K562 (cell line): Measurements from ENCODE around the gene INHBC. TPM values are rescaled to one million over a fixed set of nuclear protein-coding genes. Genes with fewer than 3 reads are reported as not detected.

Source experiments
- ADNP ChIP-seq: fragments of 200-800 bp; sonication (Bioruptor generic); IDR thresholded peaks from 2 replicates; pipeline ENCODE4 v1.6.1; 2016; ENCODE audit warnings: missing genetic modification characterization, missing compliant biosample characterization
- BCL6 ChIP-seq: fragments of 250-450 bp; sonication (Bioruptor Pico); IDR thresholded peaks from 2 replicates; pipeline ENCODE4 v1.4.0; 2020
- BMI1 ChIP-seq: fragments of 150-350 bp; IDR thresholded peaks from 2 replicates; pipeline ENCODE4 v1.6.1; 2014; ENCODE audit warnings: low read length
- DACH1 ChIP-seq: fragments of 450-650 bp; IDR thresholded peaks from 2 replicates; pipeline ENCODE4 v1.6.1; 2018; ENCODE audit not compliant: partially characterized antibody
- DPF2 ChIP-seq: fragments of 450-650 bp; IDR thresholded peaks from 2 replicates; pipeline ENCODE4 v1.6.1; 2016
- ETV6 ChIP-seq, 3 experiments: fragments of 150-350 bp in 1 of 3; sonication (generic) in 1 of 3; formaldehyde crosslinking in 1 of 3; IDR thresholded peaks; 2 replicates each; pipeline versions ENCODE4 v1.6.1 to v1.8.0; 2014 to 2022; ENCODE audit warnings: borderline replicate concordance in 2 of 3, low read depth in 2 of 3, antibody characterized with exemption in 1 of 3, low read length in 1 of 3, mild to moderate bottlenecking in 1 of 3, missing genetic modification reagents in 1 of 3
- HMG20B ChIP-seq: fragments of 250-450 bp; sonication (Bioruptor Pico); IDR thresholded peaks from 2 replicates; pipeline ENCODE4 v1.5.0; 2021; ENCODE audit warnings: mild to moderate bottlenecking
- HSF4 ChIP-seq: fragments of 250-450 bp; sonication (Bioruptor Pico); IDR thresholded peaks from 2 replicates; pipeline ENCODE4 v2.1.2; 2022; ENCODE audit warnings: mild to moderate bottlenecking, moderate library complexity, borderline replicate concordance
- JUNB ChIP-seq: fragments of 450-650 bp; formaldehyde crosslinking; conservative IDR thresholded peaks from 2 replicates; pipeline ENCODE4 v1.4.0; 2020; ENCODE audit warnings: mild to moderate bottlenecking
- KLF6 ChIP-seq: fragments of 250-450 bp; sonication (Bioruptor Pico); IDR thresholded peaks from 2 replicates; pipeline ENCODE4 v1.4.0; 2020; ENCODE audit warnings: mild to moderate bottlenecking, moderate library complexity, borderline replicate concordance
- POU5F1 ChIP-seq: fragments of 150-350 bp; IDR thresholded peaks from 2 replicates; pipeline ENCODE4 v1.6.1; 2014; ENCODE audit warnings: borderline replicate concordance, low read length, low read depth, mild to moderate bottlenecking; ENCODE audit not compliant: partially characterized antibody
- RBFOX2 ChIP-seq: fragments of 200-400 bp; formaldehyde crosslinking; IDR thresholded peaks from 2 replicates; pipeline ENCODE4 v1.6.1; 2017; ENCODE audit warnings: low read depth, mild to moderate bottlenecking, low read length, moderate library complexity
- RBM34 ChIP-seq: fragments of 200-400 bp; formaldehyde crosslinking; IDR thresholded peaks from 2 replicates; pipeline ENCODE4 v1.6.1; 2018; ENCODE audit warnings: low read length, borderline replicate concordance; ENCODE audit not compliant: insufficient read depth
- TARDBP ChIP-seq: fragments of 450-650 bp; IDR thresholded peaks from 2 replicates; pipeline ENCODE4 v1.6.1; 2016
- ZBTB7A ChIP-seq: IDR thresholded peaks from 2 replicates; pipeline ENCODE4 v1.6.1; 2011; ENCODE audit warnings: low read depth, mild to moderate bottlenecking, low read length, moderate library complexity, borderline replicate concordance; ENCODE audit not compliant: control insufficient read depth
- ZNF121 ChIP-seq: sonication (generic); formaldehyde crosslinking; conservative IDR thresholded peaks from 2 replicates; pipeline ENCODE4 v1.8.0; 2022; ENCODE audit warnings: missing genetic modification reagents
- ZNF197 ChIP-seq: fragments of 200-800 bp; sonication (Bioruptor generic); IDR thresholded peaks from 2 replicates; pipeline ENCODE4 v1.6.1; 2016; ENCODE audit warnings: low read depth, missing genetic modification characterization, missing compliant biosample characterization
- ZNF3 ChIP-seq: fragments of 250-450 bp; sonication (Bioruptor Pico); IDR thresholded peaks from 2 replicates; pipeline ENCODE4 v1.5.0; 2021; ENCODE audit warnings: mild to moderate bottlenecking, moderate library complexity
- ZNF507 ChIP-seq: conservative IDR thresholded peaks from 2 replicates; pipeline ENCODE4 v1.6.1; 2017; ENCODE audit warnings: missing genetic modification characterization, missing compliant biosample characterization
- ZNF586 ChIP-seq: fragments of 450-650 bp; formaldehyde crosslinking; conservative IDR thresholded peaks from 2 replicates; pipeline ENCODE4 v1.4.0; 2020; ENCODE audit warnings: mild to moderate bottlenecking, moderate library complexity
- ZNF764 ChIP-seq: fragments of 250-450 bp; sonication (Bioruptor Pico); IDR thresholded peaks from 2 replicates; pipeline ENCODE4 v1.4.0; 2020; ENCODE audit warnings: low read depth, mild to moderate bottlenecking, moderate library complexity
- ZNF785 ChIP-seq: fragments of 250-450 bp; sonication (Bioruptor Pico); IDR thresholded peaks from 2 replicates; pipeline ENCODE4 v1.4.0; 2020; ENCODE audit warnings: mild to moderate bottlenecking
- polyA plus RNA-seq, 8 experiments: library from polyadenylated mRNA; depleted of rRNA in 4 of 8; stranded (reverse) in 5 of 8; unstranded in 3 of 8; fragments of >200 nt; fragmentation: Nextera tagmentation in 2 of 8; fragmentation: Illumina TruSeq in 1 of 8; extraction: Ambion mirVana in 2 of 8; extraction: Trizol in 1 of 8; gene quantifications; 2 replicates each; pipeline versions ENCODE4 v1.2.1 to v1.2.3, GENCODE V29; 2011 to 2014; ENCODE audit warnings: inconsistent platforms in 1 of 8, missing spikeins in 1 of 8
- total RNA-seq, 7 experiments: library from RNA; depleted of rRNA in 6 of 7; stranded (reverse); fragments of >200 nt in 6 of 7; fragmentation: Illumina TruSeq in 2 of 7; extraction: Trizol in 2 of 7; gene quantifications; 2 replicates each; pipeline versions ENCODE4 v1.2.1 to v1.2.3, GENCODE V29; 2011 to 2021; ENCODE audit warnings: low replicate concordance in 1 of 7
- TF ChIP-seq, protein P1 (sequence below): fragments of 250-450 bp; sonication (Bioruptor Pico); IDR thresholded peaks from 2 replicates; pipeline ENCODE4 v1.8.0; 2022; ENCODE audit warnings: inconsistent platforms
- TF ChIP-seq, protein P2 (sequence below): fragments of 450-650 bp; IDR thresholded peaks from 2 replicates; pipeline ENCODE4 v1.6.1; 2018; ENCODE audit warnings: mild to moderate bottlenecking, low read depth; ENCODE audit not compliant: partially characterized antibody
- TF ChIP-seq, protein P3 (sequence below): fragments of 250-450 bp; sonication (Bioruptor Pico); IDR thresholded peaks from 2 replicates; pipeline ENCODE4 v1.4.0; 2020; ENCODE audit warnings: mild to moderate bottlenecking, moderate library complexity
- TF ChIP-seq, protein P4 (sequence below): fragments of 250-450 bp; sonication (Bioruptor Pico); IDR thresholded peaks from 2 replicates; pipeline ENCODE4 v1.8.0; 2021; ENCODE audit warnings: moderate library complexity, mild to moderate bottlenecking, inconsistent platforms

The INHBC gene
- total and polyA plus RNA-seq, 9 of the 15 experiments (the other 6 are each of a cell fraction or from before 2014, with no cell fraction given) = 0.07 to 0.24 (median 0.15) TPM; not detected in 4

DNA sequence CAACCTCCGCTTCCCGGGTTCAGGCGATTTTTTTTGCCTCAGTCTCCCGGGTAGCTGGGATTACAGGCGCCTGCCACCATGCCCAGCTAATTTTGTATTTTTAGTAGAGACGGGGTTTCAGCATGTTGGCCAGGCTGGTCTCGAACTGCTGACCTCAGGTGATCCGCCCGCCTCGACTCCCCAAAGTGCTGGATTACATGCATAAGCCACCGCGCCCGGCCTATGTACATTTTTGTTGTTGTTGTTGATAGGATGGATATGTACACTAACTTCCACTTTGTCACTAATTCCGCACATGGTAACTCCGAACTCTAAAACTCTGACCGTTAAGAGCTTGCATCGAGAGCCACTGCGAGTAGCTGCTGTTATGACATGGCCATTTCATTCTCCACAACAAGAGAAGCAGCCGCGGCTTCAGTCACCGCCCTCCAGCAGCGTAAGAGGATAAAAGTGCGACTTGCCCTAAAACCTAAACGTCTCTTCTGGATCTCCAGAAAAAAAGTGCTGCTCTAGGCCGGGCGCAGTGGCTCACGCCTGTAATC is 52.5 kb downstream of the INHBC start (continued):
- TF ChIP-seq TARDBP = 0 out of 2 replicates have a peak, but pooled peaks have one; percentile 33
- no peak for TF ChIP-seq POU5F1
- no peak for TF ChIP-seq ETV6 (IDR thresholded peaks at IDR 0.05; ENCODE audit: borderline replicate concordance in 1 of 2, low read depth in 2 of 2, low read length in 1 of 2)
- TF ChIP-seq ETV6 (CRISPR knock-in tag; IDR thresholded peaks at IDR 0.05; ENCODE audit: borderline replicate concordance) = no peak
- TF ChIP-seq, protein P1, sequence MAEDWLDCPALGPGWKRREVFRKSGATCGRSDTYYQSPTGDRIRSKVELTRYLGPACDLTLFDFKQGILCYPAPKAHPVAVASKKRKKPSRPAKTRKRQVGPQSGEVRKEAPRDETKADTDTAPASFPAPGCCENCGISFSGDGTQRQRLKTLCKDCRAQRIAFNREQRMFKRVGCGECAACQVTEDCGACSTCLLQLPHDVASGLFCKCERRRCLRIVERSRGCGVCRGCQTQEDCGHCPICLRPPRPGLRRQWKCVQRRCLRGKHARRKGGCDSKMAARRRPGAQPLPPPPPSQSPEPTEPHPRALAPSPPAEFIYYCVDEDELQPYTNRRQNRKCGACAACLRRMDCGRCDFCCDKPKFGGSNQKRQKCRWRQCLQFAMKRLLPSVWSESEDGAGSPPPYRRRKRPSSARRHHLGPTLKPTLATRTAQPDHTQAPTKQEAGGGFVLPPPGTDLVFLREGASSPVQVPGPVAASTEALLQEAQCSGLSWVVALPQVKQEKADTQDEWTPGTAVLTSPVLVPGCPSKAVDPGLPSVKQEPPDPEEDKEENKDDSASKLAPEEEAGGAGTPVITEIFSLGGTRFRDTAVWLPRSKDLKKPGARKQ (CRISPR knock-in tag) = peak; percentile 88; the same call in 1 of the 2 replicates
- no peak for TF ChIP-seq DACH1
- no peak for TF ChIP-seq RBM34
- TF ChIP-seq, protein P2, sequence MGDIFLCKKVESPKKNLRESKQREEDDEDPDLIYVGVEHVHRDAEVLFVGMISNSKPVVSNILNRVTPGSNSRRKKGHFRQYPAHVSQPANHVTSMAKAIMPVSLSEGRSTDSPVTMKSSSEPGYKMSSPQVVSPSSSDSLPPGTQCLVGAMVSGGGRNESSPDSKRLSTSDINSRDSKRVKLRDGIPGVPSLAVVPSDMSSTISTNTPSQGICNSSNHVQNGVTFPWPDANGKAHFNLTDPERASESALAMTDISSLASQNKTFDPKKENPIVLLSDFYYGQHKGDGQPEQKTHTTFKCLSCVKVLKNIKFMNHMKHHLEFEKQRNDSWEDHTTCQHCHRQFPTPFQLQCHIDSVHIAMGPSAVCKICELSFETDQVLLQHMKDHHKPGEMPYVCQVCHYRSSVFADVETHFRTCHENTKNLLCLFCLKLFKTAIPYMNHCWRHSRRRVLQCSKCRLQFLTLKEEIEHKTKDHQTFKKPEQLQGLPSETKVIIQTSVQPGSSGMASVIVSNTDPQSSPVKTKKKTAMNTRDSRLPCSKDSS = no peak
- no peak for TF ChIP-seq BCL6 (CRISPR knock-in tag)
- TF ChIP-seq ZBTB7A = no peak
- TF ChIP-seq KLF6 (CRISPR knock-in tag) = no peak
- TF ChIP-seq ADNP = no peak
- no peak for TF ChIP-seq ZNF121 (CRISPR knock-in tag)
- TF ChIP-seq HMG20B (CRISPR knock-in tag) = no peak
- no peak for TF ChIP-seq RBFOX2
- no peak for TF ChIP-seq BMI1
- no peak for TF ChIP-seq ZNF507 (tag)
- TF ChIP-seq ZNF3 = no peak
- TF ChIP-seq DPF2 = 0 out of 2 replicates have a peak, but pooled peaks have one; percentile 17
- no peak for TF ChIP-seq JUNB (CRISPR knock-in tag)
- no peak for TF ChIP-seq HSF4 (CRISPR knock-in tag)
- TF ChIP-seq, protein P3, sequence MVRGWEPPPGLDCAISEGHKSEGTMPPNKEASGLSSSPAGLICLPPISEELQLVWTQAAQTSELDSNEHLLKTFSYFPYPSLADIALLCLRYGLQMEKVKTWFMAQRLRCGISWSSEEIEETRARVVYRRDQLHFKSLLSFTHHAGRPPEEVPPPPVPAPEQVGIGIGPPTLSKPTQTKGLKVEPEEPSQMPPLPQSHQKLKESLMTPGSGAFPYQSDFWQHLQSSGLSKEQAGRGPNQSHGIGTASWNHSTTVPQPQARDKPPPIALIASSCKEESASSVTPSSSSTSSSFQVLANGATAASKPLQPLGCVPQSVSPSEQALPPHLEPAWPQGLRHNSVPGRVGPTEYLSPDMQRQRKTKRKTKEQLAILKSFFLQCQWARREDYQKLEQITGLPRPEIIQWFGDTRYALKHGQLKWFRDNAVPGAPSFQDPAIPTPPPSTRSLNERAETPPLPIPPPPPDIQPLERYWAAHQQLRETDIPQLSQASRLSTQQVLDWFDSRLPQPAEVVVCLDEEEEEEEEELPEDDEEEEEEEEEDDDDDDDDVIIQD (CRISPR knock-in tag) = no peak
- TF ChIP-seq ZNF197 = no peak
- TF ChIP-seq, protein P4, sequence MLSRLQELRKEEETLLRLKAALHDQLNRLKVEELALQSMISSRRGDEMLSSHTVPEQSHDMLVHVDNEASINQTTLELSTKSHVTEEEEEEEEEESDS (CRISPR knock-in tag) = no peak
- no peak for TF ChIP-seq ZNF785
- no peak for TF ChIP-seq ZNF586 (CRISPR knock-in tag)
- TF ChIP-seq ZNF764 (CRISPR knock-in tag) = no peak
